Peyer's patch (tissue), 4 donors: ENCODE results near the gene ZGRF1.

ENCODE experiments used
- CTCF ChIP-seq, 6 experiments: fragments of 450-650 bp in 4 of 6; fragments of 200-600 bp in 2 of 6; sonication (generic) in 1 of 6; IDR thresholded peaks; one replicate each; pipeline ENCODE4 v1.5.1; 2017 to 2019; ENCODE audit warnings: antibody characterized with exemption in 6 of 6, mild to moderate bottlenecking in 3 of 6, moderate library complexity in 1 of 6
- POLR2A ChIP-seq, 2 donors: fragments of 450-650 bp; IDR thresholded peaks; one replicate each; pipeline ENCODE4 v1.5.1; 2017; ENCODE audit warnings: antibody characterized with exemption in 2 of 2, mild to moderate bottlenecking in 2 of 2, moderate library complexity in 2 of 2

DNA sequence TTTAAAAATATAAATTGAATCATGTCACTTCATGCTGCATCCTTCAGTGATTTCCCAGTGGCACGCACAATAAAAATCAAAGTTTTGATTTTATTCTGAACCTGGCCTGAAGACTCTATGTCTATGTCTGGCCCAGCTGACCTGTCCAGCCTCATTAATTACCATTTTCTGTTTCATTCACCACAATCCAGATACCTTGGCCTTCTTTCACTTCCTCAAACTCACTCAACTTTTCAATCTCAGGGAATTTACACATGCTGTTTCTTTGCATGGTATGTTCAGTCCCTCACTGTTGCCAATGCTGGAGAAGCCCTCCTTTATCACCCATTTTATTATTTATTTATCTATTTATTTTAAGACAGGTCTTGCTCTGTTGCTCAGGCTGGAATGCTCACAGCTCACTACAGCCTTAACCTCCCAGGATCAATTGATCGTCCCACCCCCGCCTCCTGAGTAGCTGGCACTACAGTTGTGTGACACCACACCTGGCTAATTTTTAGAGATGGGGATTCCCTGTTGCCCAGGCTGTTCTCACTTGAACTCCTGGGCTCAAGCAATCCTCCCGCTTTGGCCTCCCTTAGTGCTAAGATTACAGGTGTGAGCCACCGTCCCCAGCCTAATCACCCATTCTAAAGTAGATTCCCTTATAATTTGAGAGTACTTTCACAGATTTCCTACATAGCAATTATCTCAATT, 43.1 kb downstream of the ZGRF1 start:
- no peak for TF ChIP-seq CTCF (IDR thresholded peaks at IDR 0.05)
- no peak for TF ChIP-seq POLR2A (IDR thresholded peaks at IDR 0.05)
